Ovary (tissue), 9 donors: ENCODE measurements around the gene PTHLH. TPM values are rescaled to one million over a fixed set of nuclear protein-coding genes. Genes with fewer than 3 reads are reported as not detected.

Experiments
- DNase-seq, 5 donors: peaks; one replicate each; pipeline ENCODE4 v3.0.0-alpha.2; 2019 to 2020
- H3K27ac ChIP-seq, 2 donors: fragments of 200-600 bp; one replicate each; pipeline versions ENCODE4 v1.5.1 to v1.8.0; 2019 to 2022
- H3K27me3 ChIP-seq: fragments of 200-600 bp; one replicate; pipeline ENCODE4 v1.8.0; 2022
- H3K36me3 ChIP-seq: fragments of 200-600 bp; sonication (generic); one replicate; pipeline ENCODE4 v1.5.1; 2019
- H3K4me1 ChIP-seq: one replicate; pipeline ENCODE4 v1.8.1; 2013; ENCODE audit warnings: mild to moderate bottlenecking, moderate library complexity; ENCODE audit not compliant: insufficient read depth
- H3K4me3 ChIP-seq: fragments of 200-600 bp; sonication (generic); one replicate; pipeline ENCODE4 v1.5.1; 2017
- H3K9me3 ChIP-seq, 2 donors: fragments of 200-600 bp in 1 of 2; sonication (generic) in 1 of 2; one replicate each; pipeline versions ENCODE4 v1.5.1 to v1.8.1; 2013 to 2019; ENCODE audit warnings: mild to moderate bottlenecking in 1 of 2, moderate library complexity in 1 of 2
- CTCF ChIP-seq, 3 donors: fragments of 450-650 bp in 2 of 3; fragments of 200-600 bp in 1 of 3; IDR thresholded peaks; one replicate each; pipeline versions ENCODE4 v1.5.1 to v1.8.0; 2016 to 2022; ENCODE audit warnings: antibody characterized with exemption in 3 of 3, mild to moderate bottlenecking in 1 of 3
- EP300 ChIP-seq: sonication (generic); formaldehyde crosslinking; IDR thresholded peaks from one replicate; pipeline ENCODE4 v1.6.1; 2017; ENCODE audit warnings: antibody characterized with exemption
- POLR2A ChIP-seq: fragments of 450-650 bp; IDR thresholded peaks from one replicate; pipeline ENCODE4 v1.6.1; 2017; ENCODE audit warnings: antibody characterized with exemption, mild to moderate bottlenecking, moderate library complexity
- WGBS, 3 donors: extraction: QIAGEN DNeasy Blood & Tissue Kit in 1 of 3; methylation state at CpG; one replicate each; pipeline versions ENCODE4 v1.1.5 to v1.1.7; 2013 to 2017; 5-methylcytosine and 5-hydroxymethylcytosine counted together
- intact Hi-C, 4 donors: fragments of 100-400 bp; cut with DNase I; formaldehyde crosslinking; loops; one replicate each; pipeline versions ENCODE4 v1.11.0 to v1.15.1; 2022 to 2023
- polyA plus RNA-seq, 2 donors: library from polyadenylated mRNA; stranded (reverse); fragments of 200-250 nt in 1 of 2; fragments of 350-450 nt in 1 of 2; fragmentation: Illumina TruSeq in 1 of 2; extraction: RNeasy Lipid Tissue Mini Kit (QIAGEN cat#74804) in 1 of 2; gene quantifications; one replicate each; pipeline ENCODE4 v1.2.3, GENCODE V29; 2013 to 2014
- small RNA-seq: library from RNA; depleted of rRNA; stranded (forward); fragments of <200 nt; gene quantifications from one replicate; pipeline ENCODE3, GENCODE V24; 2016
- total RNA-seq, 7 donors: library from RNA; depleted of rRNA in 2 of 7; stranded (reverse); fragments of >200 nt in 2 of 7; fragmentation: NEBNext Ultra II Directional in 3 of 7; extraction: Animal tissue kit (Norgen Biotek cat#: 25700) in 3 of 7; gene quantifications; one replicate each; pipeline versions ENCODE4 v1.1.0 to v1.2.4, GENCODE V29; 2016 to 2023
- donor health status: DM: no; HTN: no; CAD: no; lungs with moderate emphysema.
- donor health status: DM: no; HTN: no; CAD: no.
- donor health status: Bipolar disorder and iron deficiency.
- donor health status: DM: yes; HTN: yes; CAD: no.
- donor health status: DM: no; HTN: no; CAD: no.
- donor health status: DM: yes; HTN: yes; CAD: no.

The PTHLH gene
- total and polyA plus RNA-seq, 9 donors = 0.50 to 4.3 (median 0.77) TPM

GRCh38 chr12:27915536-27915935 is 57.0 kb downstream of the PTHLH start:
- intact Hi-C loops = no loop called here
- WGBS, 3 donors = 87 to 100% (median 100%) methylated on average over 1 of the region's 1 CpG
- no peak for DNase-seq
- H3K36me3 ChIP-seq = no peaks in the 10 kb centered on the region
- H3K4me1 ChIP-seq = peaks cover 2% of the 10 kb centered on the region
- no peaks in the 10 kb centered on the region for H3K27me3 ChIP-seq
- H3K4me3 ChIP-seq = no peak overlapping the region
- TF ChIP-seq CTCF (IDR thresholded peaks at IDR 0.05) (no peak), EP300 (no peak), POLR2A (no peak)
- no peak overlapping the region for H3K27ac ChIP-seq
- H3K9me3 ChIP-seq = no peaks in the 10 kb centered on the region

GRCh38 chr12:27915021-27915420 is 57.5 kb downstream of the PTHLH start:
- no peak for DNase-seq
- WGBS, 3 donors = 29 to 51% (median 31%) methylated on average over 3 of the region's 3 CpGs
- peaks cover 2% of the 10 kb centered on the region for H3K4me1 ChIP-seq
- H3K36me3 ChIP-seq = no peaks in the 10 kb centered on the region
- no peak overlapping the region for H3K4me3 ChIP-seq
- intact Hi-C loops = no loop called here
- H3K9me3 ChIP-seq = no peaks in the 10 kb centered on the region
- H3K27me3 ChIP-seq = no peaks in the 10 kb centered on the region
- TF ChIP-seq POLR2A (no peak), CTCF (IDR thresholded peaks at IDR 0.05) (no peak), EP300 (no peak)
- H3K27ac ChIP-seq = no peak overlapping the region

GRCh38 chr12:27913999-27914614 is 58.4 kb downstream of the PTHLH start:
- no peaks in the 10 kb centered on the region for H3K36me3 ChIP-seq
- H3K4me3 ChIP-seq = no peak overlapping the region
- peaks cover 2% of the 10 kb centered on the region for H3K4me1 ChIP-seq
- TF ChIP-seq EP300 (no peak), POLR2A (no peak), CTCF (IDR thresholded peaks at IDR 0.05) (no peak)
- H3K27ac ChIP-seq = no peak overlapping the region
- WGBS, 3 donors = 10 to 27% (median 17%) methylated on average over 4 of the region's 4 CpGs
- H3K27me3 ChIP-seq = no peaks in the 10 kb centered on the region
- no peaks in the 10 kb centered on the region for H3K9me3 ChIP-seq
- intact Hi-C loops = no loop called here
- no peak for DNase-seq

- 84 to 86% (median 85%) methylated on average over 3 of the region's 3 CpGs for WGBS, 3 donors
- no peak overlapping the region for H3K27ac ChIP-seq
- no peak for DNase-seq
- intact Hi-C loops = no loop called here
- H3K4me1 ChIP-seq = peaks cover 2% of the 10 kb centered on the region
- H3K4me3 ChIP-seq = no peak overlapping the region
- H3K9me3 ChIP-seq = no peaks in the 10 kb centered on the region
- TF ChIP-seq CTCF (IDR thresholded peaks at IDR 0.05) = no peak
- TF ChIP-seq EP300 = no peak
- TF ChIP-seq POLR2A = no peak
- H3K27me3 ChIP-seq = no peaks in the 10 kb centered on the region
- no peaks in the 10 kb centered on the region for H3K36me3 ChIP-seq
Measured at GRCh38 chr12:27911397-27911796, 61.1 kb downstream of the PTHLH start.

Small RNAs within 50 kb of the gene (small RNA-seq; reads per million reads assigned to genes)
- not detected for gene AC008011.1

Other genes with a start within 250 kb of the PTHLH start
- 10 to 100 TPM; 10.1 to 28.4 (median 18.9) TPM for gene KLHL42, start 192.5 kb downstream of the PTHLH start, total RNA-seq
- 10 to 100 TPM in 1 of 2 donors, 1 to 10 TPM in 1; 7.0 to 16.4 TPM for gene KLHL42, start 192.5 kb downstream of the PTHLH start, polyA plus RNA-seq
- gene MANSC4, start 192.5 kb downstream of the PTHLH start, total RNA-seq = under 1 TPM in 3 of 7 donors, not detected in 4; 0.20 to 0.36 (median 0.32) TPM
- under 1 TPM; 0.10 to 0.25 TPM for gene MANSC4, start 192.5 kb downstream of the PTHLH start, polyA plus RNA-seq
- 10 to 100 TPM; 29.2 to 45.7 (median 38.2) TPM for gene CCDC91, start 217.7 kb upstream of the PTHLH start, total RNA-seq
- 10 to 100 TPM; 15.8 to 22.4 TPM for gene CCDC91, start 217.7 kb upstream of the PTHLH start, polyA plus RNA-seq